ENCODE measurements around the gene SNX8.

- no peak for TF ChIP-seq HDAC3 (IDR thresholded peaks at IDR 0.05; ENCODE audit: borderline replicate concordance, partially characterized antibody)
- no peak for TF ChIP-seq PKNOX1 (IDR thresholded peaks at IDR 0.05)
- TF ChIP-seq FOXK1 (CRISPR knock-in tag; IDR thresholded peaks at IDR 0.05; ENCODE audit: borderline replicate concordance), result no peak
- TF ChIP-seq ARID3A (IDR thresholded peaks at IDR 0.05; ENCODE audit: borderline replicate concordance, low read depth, low read length), result no peak
- no peak for TF ChIP-seq TEAD1 (CRISPR knock-in tag; IDR thresholded peaks at IDR 0.05)
Measured at GRCh38 chr7:2295936-2296620, 18.2 kb downstream of the SNX8 start.

All from K562 (cell line).